AG04450 (cell line): ENCODE measurements around the gene SKP1. TPM values are rescaled to one million over a fixed set of nuclear protein-coding genes. Genes with fewer than 3 reads are reported as not detected.

Source experiments
- CTCF ChIA-PET: fragments of 300-600, 350-600 bp; formaldehyde crosslinking; extraction: SDS; loops from one replicate; lab custom pipeline; 2022; ENCODE audit warnings: antibody characterized with exemption, inconsistent platforms; lab: Charles Lee
- POLR2A ChIA-PET: fragments of 350-600 bp; formaldehyde crosslinking; extraction: SDS; loops from one replicate; lab custom pipeline; 2021; ENCODE audit warnings: antibody characterized with exemption, inconsistent platforms; lab: Yijun Ruan, JAX
- DNase-seq: peaks from one replicate; pipeline ENCODE4 v3.0.0-alpha.2; 2011; ENCODE audit warnings: low read depth, low spot score
- H3K27ac ChIP-seq: one replicate; pipeline ENCODE4 v1.5.1; 2012; ENCODE audit warnings: low read depth, low read length, control low read depth
- H3K27me3 ChIP-seq: one replicate; pipeline ENCODE4 v1.6.0; 2012; ENCODE audit warnings: low read length; ENCODE audit not compliant: control insufficient read depth, insufficient read depth
- H3K4me3 ChIP-seq: 2 replicates; pipeline ENCODE4 v1.5.1; 2011; ENCODE audit warnings: mild to moderate bottlenecking, low read depth, low read length, control low read depth
- H3K9me3 ChIP-seq: 2 replicates; pipeline ENCODE4 v1.5.1; 2012; ENCODE audit warnings: low read length; ENCODE audit not compliant: control insufficient read depth, insufficient read depth
- CTCF ChIP-seq: IDR thresholded peaks from 2 replicates; pipeline ENCODE4 v1.5.1; 2011; ENCODE audit warnings: low read depth, low read length, control low read depth, inconsistent platforms
- polyA minus RNA-seq: library from RNA; depleted of rRNA, polyadenylated mRNA; stranded (reverse); fragments of >200 nt; gene quantifications from 2 replicates; pipeline ENCODE4 v1.2.3, GENCODE V29; 2011; rRNA and poly(A)+ RNA removed
- polyA plus RNA-seq: library from polyadenylated mRNA; depleted of rRNA; stranded (reverse); fragments of >200 nt; gene quantifications from 2 replicates; pipeline ENCODE4 v1.2.3, GENCODE V29; 2011; rRNA removed

SKP1 gene
- polyA plus RNA-seq (725 and 1,036 TPM in 2 replicates), polyA minus RNA-seq (151 and 283 TPM in 2 replicates)

GRCh38 chr5:134176511-134177368 is at the start of gene SKP1:
Gene SKP1 (minus strand): TSS chr5:134176950. CDS start chr5:134174022, 2,928 bp downstream.
- no peak for TF ChIP-seq CTCF
- Histone ChIP-seq H3K27ac (peak within 1 kb of the TSS; percentile 97), H3K27me3 (no peaks in the 10 kb centered on the region), H3K9me3 (no peaks in the 10 kb centered on the region; the same call in 1 of the 2 replicates), H3K4me3 (peak within 1 kb of the TSS; percentile 90)
- peak; percentile 48 for DNase-seq
- CTCF ChIA-PET = interaction anchor here (1.9 to 4.0 kb wide), 2 partner anchors 113 to 137 kb away, joined by 7 to 14 read pairs; no protein-coding TSS in a partner anchor
- POLR2A ChIA-PET = interaction anchor here (0.6 to 2.8 kb wide), 35 partner anchors 8 to 482 kb away, joined by 3 to 34 read pairs (median 5); partner anchors contain the start of genes PPP2CA and UBE2B

- H3K4me3 ChIP-seq = peak within 1 kb of the TSS; percentile 96
- CTCF ChIA-PET = interaction anchor here (0.6 to 8.7 kb wide), 10 partner anchors 10 to 64 kb away, joined by 3 to 37 read pairs (median 4); no protein-coding TSS in a partner anchor
- H3K9me3 ChIP-seq = no peaks in the 10 kb centered on the region; the same call in 1 of the 2 replicates
- peak within 1 kb of the TSS; percentile 96 for H3K27ac ChIP-seq
- DNase-seq = peak; percentile 98
- POLR2A ChIA-PET = interaction anchor here (0.7 to 2.9 kb wide), 16 partner anchors 11 to 620 kb away, joined by 3 to 38 read pairs (median 6); partner anchors contain the start of genes C5orf24 and SKP1
- TF ChIP-seq CTCF = no peak
- no peaks in the 10 kb centered on the region for H3K27me3 ChIP-seq
Measured at GRCh38 chr5:134225780-134226440, 49.2 kb upstream of the SKP1 start, which contains the start of gene PPP2CA. Gene PPP2CA (minus strand): TSS chr5:134226073. CDS start chr5:134225861, 212 bp downstream.

GRCh38 chr5:134224888-134225779 is 48.4 kb upstream of the SKP1 start:
- peak overlapping the region; percentile 96 for H3K4me3 ChIP-seq
- ChIA-PET POLR2A (interaction anchor here (0.5 to 2.9 kb wide), 12 partner anchors 11 to 220 kb away, joined by 3 to 38 read pairs (median 8); partner anchors contain the start of gene SKP1), CTCF (interaction anchor here (0.9 to 8.7 kb wide), 8 partner anchors 11 to 64 kb away, joined by 3 to 37 read pairs (median 6); no protein-coding TSS in a partner anchor)
- H3K27ac ChIP-seq = peak overlapping the region; percentile 96
- H3K9me3 ChIP-seq = no peaks in the 10 kb centered on the region; the same call in 1 of the 2 replicates
- TF ChIP-seq CTCF = no peak
- no peak for DNase-seq
- H3K27me3 ChIP-seq = no peaks in the 10 kb centered on the region
